Mesothelial cell of epicardium (in vitro differentiated cells): Measurements from ENCODE around the gene ADCK1. TPM values are rescaled to one million over a fixed set of nuclear protein-coding genes. Genes with fewer than 3 reads are reported as not detected.

ENCODE experiments used
- DNase-seq, 2 experiments: peaks; one replicate each; pipeline ENCODE4 v3.0.0; 2021; ENCODE audit warnings: low spot score in 2 of 2; ENCODE audit not compliant: unreplicated experiment in 2 of 2
- H3K27ac Mint-ChIP-seq: 2 replicates; pipeline ENCODE4 v1.8.0; 2021; ENCODE audit warnings: mixed read lengths
- H3K27me3 Mint-ChIP-seq: 2 replicates; pipeline ENCODE4 v1.8.0; 2021; ENCODE audit warnings: low read depth, mixed read lengths
- H3K36me3 Mint-ChIP-seq: 2 replicates; pipeline ENCODE4 v1.8.0; 2021; ENCODE audit warnings: mixed read lengths
- H3K4me1 Mint-ChIP-seq: 2 replicates; pipeline ENCODE4 v1.8.0; 2021; ENCODE audit warnings: mixed read lengths
- H3K4me3 Mint-ChIP-seq: 2 replicates; pipeline ENCODE4 v1.8.0; 2021; ENCODE audit warnings: mild to moderate bottlenecking, moderate library complexity, mixed read lengths
- H3K9me3 Mint-ChIP-seq: 2 replicates; pipeline ENCODE4 v1.8.0; 2021; ENCODE audit warnings: mixed read lengths
- CTCF ChIP-seq: fragments of 200-600 bp; sonication (generic); IDR thresholded peaks from one replicate; pipeline ENCODE4 v1.5.0; 2021; ENCODE audit warnings: antibody characterized with exemption; ENCODE audit not compliant: unreplicated experiment
- total RNA-seq: library from RNA; stranded (reverse); gene quantifications from 3 replicates; pipeline ENCODE4 v1.2.1, GENCODE V29; 2021

ADCK1 gene
- total RNA-seq, 1 donor from 2014 or later, result 13.3 TPM

GRCh38 chr14:77903937-77904617 lies 104.2 kb downstream of the ADCK1 start:
- Mint-ChIP-seq H3K4me1 (peaks cover 10% of the 10 kb centered on the region), H3K9me3 (no peaks in the 10 kb centered on the region), H3K27me3 (no peaks in the 10 kb centered on the region), H3K27ac (no peak overlapping the region), H3K4me3 (no peak overlapping the region), H3K36me3 (peaks cover 10% of the 10 kb centered on the region)
- DNase-seq, result no peak
- TF ChIP-seq CTCF, result no peak

- H3K36me3 Mint-ChIP-seq, result peaks cover 4% of the 10 kb centered on the region
- no peaks in the 10 kb centered on the region for H3K9me3 Mint-ChIP-seq
- no peak for DNase-seq
- peaks cover 10% of the 10 kb centered on the region for H3K4me1 Mint-ChIP-seq
- no peaks in the 10 kb centered on the region for H3K27me3 Mint-ChIP-seq
- H3K4me3 Mint-ChIP-seq, result no peak overlapping the region
- no peak for TF ChIP-seq CTCF
- no peak overlapping the region for H3K27ac Mint-ChIP-seq
Measured at GRCh38 chr14:77906446-77906845, 106.5 kb downstream of the ADCK1 start.

- Mint-ChIP-seq H3K4me1 (no peaks in the 10 kb centered on the region), H3K4me3 (no peak overlapping the region), H3K36me3 (peaks cover 4% of the 10 kb centered on the region), H3K27me3 (no peaks in the 10 kb centered on the region), H3K27ac (no peak overlapping the region), H3K9me3 (no peaks in the 10 kb centered on the region)
- TF ChIP-seq CTCF, result no peak
- DNase-seq, result no peak
Measured at GRCh38 chr14:77908847-77909246, 108.9 kb downstream of the ADCK1 start.

GRCh38 chr14:77909911-77910310 lies 110.0 kb downstream of the ADCK1 start:
- Mint-ChIP-seq H3K27me3 (no peaks in the 10 kb centered on the region), H3K4me1 (no peaks in the 10 kb centered on the region), H3K4me3 (no peak overlapping the region), H3K36me3 (peaks cover 4% of the 10 kb centered on the region), H3K27ac (no peak overlapping the region), H3K9me3 (no peaks in the 10 kb centered on the region)
- TF ChIP-seq CTCF, result no peak
- DNase-seq, result no peak

- no peaks in the 10 kb centered on the region for H3K4me1 Mint-ChIP-seq
- no peaks in the 10 kb centered on the region for H3K9me3 Mint-ChIP-seq
- H3K27ac Mint-ChIP-seq, result no peak overlapping the region
- DNase-seq, result no peak
- no peaks in the 10 kb centered on the region for H3K27me3 Mint-ChIP-seq
- no peak overlapping the region for H3K4me3 Mint-ChIP-seq
- no peak for TF ChIP-seq CTCF
- peaks cover 4% of the 10 kb centered on the region for H3K36me3 Mint-ChIP-seq
Measured at GRCh38 chr14:77910506-77910905, 110.6 kb downstream of the ADCK1 start.
